Kidney (tissue), 14 donors: ENCODE results near the gene DISP3. TPM values are rescaled to one million over a fixed set of nuclear protein-coding genes. Genes with fewer than 3 reads are reported as not detected.

Experiments
- DNase-seq, 5 donors: peaks; one replicate each; pipeline ENCODE4 v3.0.0-alpha.2; 2013 to 2020
- FAIRE-seq: peaks from 2 replicates; lab custom pipeline; 2012; peaks lifted over from hg19 to GRCh38; lab: Jason Lieb, UNC
- H3K27ac ChIP-seq, 2 donors: one replicate each; pipeline ENCODE4 v1.7.0; 2013; ENCODE audit warnings: low read depth in 2 of 2, low read length in 2 of 2, inconsistent platforms in 1 of 2
- H3K27me3 ChIP-seq: one replicate; pipeline ENCODE4 v1.7.1; 2013; ENCODE audit warnings: low read length, inconsistent platforms; ENCODE audit not compliant: control insufficient read depth, insufficient read depth
- H3K36me3 ChIP-seq, 3 donors: one replicate each; pipeline versions ENCODE4 v1.7.0 to v1.7.1; 2013; ENCODE audit warnings: low read length in 3 of 3, control low read depth in 1 of 3, inconsistent platforms in 1 of 3; ENCODE audit not compliant: insufficient read depth in 3 of 3, control insufficient read depth in 2 of 3
- H3K4me1 ChIP-seq, 3 donors: one replicate each; pipeline versions ENCODE4 v1.7.0 to v1.7.1; 2013; ENCODE audit warnings: low read length in 3 of 3, inconsistent platforms in 1 of 3, low read depth in 1 of 3; ENCODE audit not compliant: control insufficient read depth in 2 of 3, insufficient read depth in 2 of 3
- H3K4me3 ChIP-seq, 3 donors: one replicate each; pipeline versions ENCODE4 v1.7.0 to v1.8.1; 2013; ENCODE audit warnings: low read length in 3 of 3, control low read depth in 1 of 3, inconsistent platforms in 1 of 3
- H3K9ac ChIP-seq, 3 donors: one replicate each; pipeline versions ENCODE4 v1.7.0 to v1.7.1; 2013; ENCODE audit warnings: low read length in 3 of 3, control low read depth in 1 of 3, inconsistent platforms in 1 of 3
- H3K9me3 ChIP-seq, 3 donors: one replicate each; pipeline versions ENCODE4 v1.7.0 to v1.7.1; 2013; ENCODE audit warnings: low read length in 3 of 3, control low read depth in 1 of 3, inconsistent platforms in 1 of 3; ENCODE audit not compliant: control insufficient read depth in 2 of 3, insufficient read depth in 1 of 3
- CTCF ChIP-seq: IDR thresholded peaks from 3 replicates; pipeline ENCODE4 v1.5.1; 2012; ENCODE audit warnings: mild to moderate bottlenecking, moderate library complexity, borderline replicate concordance; ENCODE audit not compliant: insufficient read depth; ENCODE audit errors: extremely low read depth
- intact Hi-C: fragments of 100-400 bp; cut with DNase I; formaldehyde crosslinking; loops from one replicate; pipeline ENCODE4 v1.11.1; 2022
- polyA plus RNA-seq: library from polyadenylated mRNA; stranded (reverse); fragments of 350-450 nt; fragmentation: Illumina TruSeq; extraction: RNeasy Lipid Tissue Mini Kit (QIAGEN cat#74804); gene quantifications from one replicate; pipeline ENCODE4 v1.2.3, GENCODE V29; 2014; ENCODE audit warnings: low read depth, low replicate concordance; ENCODE audit not compliant: insufficient read depth
- total RNA-seq: library from RNA; stranded (reverse); fragmentation: NEBNext Ultra II Directional; extraction: Animal tissue kit (Norgen Biotek cat#: 25700); gene quantifications from one replicate; pipeline ENCODE4 v1.2.1, GENCODE V29; 2021
- donor health status: control.
- donor health status: control.
- donor health status: control.
- donor health status: control.
- donor health status: control.
- donor health status: DM: yes; HTN: yes; CAD: no.
- donor health status: Normal renal cell carcinoma (clear cell type).

Gene DISP3
- total and polyA plus RNA-seq, 2 donors from 2014 or later = 0.19 TPM; not detected in 1

DNA sequence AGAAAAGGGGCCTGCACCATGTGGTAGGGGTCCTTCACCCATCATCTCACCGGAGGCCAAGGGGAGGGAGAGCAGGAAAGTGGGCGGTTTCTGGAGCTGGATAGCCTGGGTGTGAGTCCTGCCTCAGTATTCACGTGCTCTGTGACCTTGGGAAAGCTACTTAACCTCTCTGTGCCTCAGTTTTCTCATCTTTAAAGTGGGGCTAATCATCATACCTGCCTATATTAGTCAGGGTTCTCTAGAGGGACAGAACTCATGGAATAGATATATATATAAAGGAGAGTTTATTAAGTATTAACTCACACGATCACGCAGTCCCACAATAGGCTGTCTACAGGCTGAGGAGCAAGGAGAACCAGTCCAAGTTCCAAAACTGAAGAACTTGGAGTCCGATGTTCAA, 96.6 kb downstream of the DISP3 start:
- DNase-seq (no peak), FAIRE-seq (no peak)
- Histone ChIP-seq H3K4me3 (no peak overlapping the region), H3K27me3 (no peaks in the 10 kb centered on the region), H3K9me3 (no peaks in the 10 kb centered on the region), H3K27ac (no peak overlapping the region), H3K4me1 (no peaks in the 10 kb centered on the region), H3K36me3 (no peaks in the 10 kb centered on the region), H3K9ac (no peak overlapping the region)
- TF ChIP-seq CTCF = no peak
- intact Hi-C loops = no loop called here

GRCh38 chr1:11576109-11576875, 97.3 kb downstream of the DISP3 start:
- Histone ChIP-seq H3K4me1 (no peaks in the 10 kb centered on the region), H3K9me3 (no peaks in the 10 kb centered on the region), H3K27me3 (no peaks in the 10 kb centered on the region), H3K9ac (no peak overlapping the region), H3K4me3 (no peak overlapping the region), H3K27ac (no peak overlapping the region), H3K36me3 (no peaks in the 10 kb centered on the region)
- FAIRE-seq (no peak), DNase-seq (no peak)
- no peak for TF ChIP-seq CTCF
- intact Hi-C loops = no loop called here

GRCh38 chr1:11578004-11578403, 99.0 kb downstream of the DISP3 start:
- no peak for TF ChIP-seq CTCF
- Histone ChIP-seq H3K27me3 (no peaks in the 10 kb centered on the region), H3K4me1 (no peaks in the 10 kb centered on the region), H3K4me3 (no peak overlapping the region), H3K27ac (no peak overlapping the region), H3K9ac (no peak overlapping the region), H3K36me3 (no peaks in the 10 kb centered on the region), H3K9me3 (peaks cover 0 to under 1% (median 0%) of the 10 kb centered on the region in 3 donors)
- DNase-seq = no peak
- intact Hi-C loops = no loop called here
- no peak for FAIRE-seq
